HG03025 (cell line): Measurements from ENCODE around the gene SLA2.
A peak's percentile ranks its signal among the peaks of the same experiment; 100 is the strongest.
"Not testable (repeated sequence)": the region's sequence is repeated elsewhere in the genome, so short reads cannot be mapped to it uniquely, and the experiment has no call there.

Source experiments
- ATAC-seq: cut with Tn5 transposase; IDR thresholded peaks from one replicate; pipeline ENCODE4 v1.9.1; 2021; ENCODE audit warnings: mild to moderate bottlenecking, moderate library complexity; ENCODE audit not compliant: unreplicated experiment, low FRiP score

The SLA2 gene

DNA sequence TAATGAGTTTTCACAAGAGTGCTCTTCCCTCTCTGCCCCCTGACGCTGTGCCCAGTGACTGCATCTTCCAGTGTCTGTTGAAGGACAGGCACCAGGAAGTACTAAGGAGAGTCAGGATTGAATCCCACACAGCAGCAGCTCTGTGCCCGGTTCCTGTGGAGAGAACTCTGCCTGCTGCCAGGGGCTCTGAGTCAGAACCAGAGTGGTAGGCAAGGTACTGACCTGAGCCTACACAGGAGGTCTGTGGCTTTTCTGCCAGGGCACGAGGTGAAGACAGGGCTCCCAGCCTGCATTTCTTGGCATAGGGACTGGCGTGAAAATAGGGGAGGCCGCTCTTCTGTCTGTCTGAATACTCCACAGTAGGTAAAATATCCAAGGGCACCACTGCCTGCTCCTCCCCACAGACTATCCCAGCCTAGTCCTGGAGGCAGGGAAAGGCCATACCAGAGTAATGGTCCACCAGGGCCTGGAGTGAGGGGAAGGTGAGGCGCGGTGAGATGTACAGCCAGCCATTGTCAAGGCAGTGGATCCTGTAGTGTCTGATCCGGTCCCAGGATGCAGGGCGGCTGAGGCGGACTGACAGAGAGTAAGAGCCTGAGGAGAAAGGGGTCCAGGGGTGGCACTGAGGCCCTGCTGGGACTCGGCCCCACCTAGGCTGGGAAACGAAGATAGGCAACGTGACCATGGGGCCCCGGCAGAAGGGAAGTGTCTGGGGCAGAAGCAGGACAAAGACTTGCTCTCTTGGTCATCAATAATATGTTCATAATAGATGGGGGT, 31.0 kb downstream of the SLA2 start:
- no peak for ATAC-seq

DNA sequence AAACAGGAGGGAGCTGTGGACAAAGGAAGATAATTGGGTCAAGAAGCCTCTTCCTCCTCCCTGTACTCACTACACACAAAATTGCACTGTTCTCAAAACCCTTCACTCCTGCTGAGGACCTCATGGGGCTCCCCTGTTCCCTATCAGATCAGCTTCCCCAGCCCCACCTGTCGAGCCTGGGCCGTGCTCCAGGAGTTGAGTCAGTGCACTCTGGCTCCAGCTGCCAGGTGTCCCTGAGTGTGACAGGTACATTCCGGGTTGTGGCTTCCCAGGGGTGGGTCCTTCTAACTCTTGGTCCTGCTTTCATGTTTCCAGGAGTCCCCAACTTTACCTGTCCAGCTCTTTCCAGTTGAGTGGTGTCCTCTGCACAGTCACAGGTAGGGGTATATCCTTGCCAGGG, 32.0 kb downstream of the SLA2 start:
- ATAC-seq: no peak

DNA sequence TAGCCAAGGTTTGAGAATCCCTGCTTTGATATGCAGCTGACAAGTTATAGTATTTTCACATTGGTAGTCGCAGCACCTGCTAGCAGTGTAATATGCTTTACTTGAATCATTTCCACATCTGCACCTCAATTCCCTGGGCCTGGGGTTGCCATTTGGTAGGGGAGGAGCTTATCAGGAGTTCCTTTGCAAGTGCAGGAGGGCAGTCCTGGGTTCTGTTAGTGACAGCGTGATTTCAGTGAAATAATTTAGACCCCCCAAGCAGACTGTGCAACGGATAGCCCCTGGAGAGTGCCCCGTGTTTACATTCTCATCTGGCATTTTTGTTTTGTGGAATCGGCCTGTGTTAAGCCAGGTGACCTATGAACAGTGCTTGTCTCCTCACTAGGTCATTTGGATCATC, 34.4 kb downstream of the SLA2 start:
- no peak for ATAC-seq

DNA sequence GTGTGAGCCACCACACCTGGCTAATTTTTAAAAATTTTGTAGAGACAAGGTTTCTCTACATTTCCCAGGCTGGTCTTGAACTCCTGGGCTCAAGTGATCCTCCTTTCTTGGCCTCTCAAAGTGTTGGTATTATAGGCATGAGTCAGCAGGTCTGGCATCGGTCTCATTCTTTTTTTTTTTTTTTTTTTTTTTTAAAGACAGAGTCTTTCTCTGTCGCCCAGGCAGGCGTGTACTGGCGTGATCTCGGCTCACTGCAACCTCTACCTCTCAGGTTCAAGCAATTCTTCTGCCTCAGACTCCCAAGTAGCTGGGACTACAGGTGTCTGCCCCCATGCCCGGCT, 37.6 kb downstream of the SLA2 start:
- ATAC-seq: not testable (repeated sequence)

DNA sequence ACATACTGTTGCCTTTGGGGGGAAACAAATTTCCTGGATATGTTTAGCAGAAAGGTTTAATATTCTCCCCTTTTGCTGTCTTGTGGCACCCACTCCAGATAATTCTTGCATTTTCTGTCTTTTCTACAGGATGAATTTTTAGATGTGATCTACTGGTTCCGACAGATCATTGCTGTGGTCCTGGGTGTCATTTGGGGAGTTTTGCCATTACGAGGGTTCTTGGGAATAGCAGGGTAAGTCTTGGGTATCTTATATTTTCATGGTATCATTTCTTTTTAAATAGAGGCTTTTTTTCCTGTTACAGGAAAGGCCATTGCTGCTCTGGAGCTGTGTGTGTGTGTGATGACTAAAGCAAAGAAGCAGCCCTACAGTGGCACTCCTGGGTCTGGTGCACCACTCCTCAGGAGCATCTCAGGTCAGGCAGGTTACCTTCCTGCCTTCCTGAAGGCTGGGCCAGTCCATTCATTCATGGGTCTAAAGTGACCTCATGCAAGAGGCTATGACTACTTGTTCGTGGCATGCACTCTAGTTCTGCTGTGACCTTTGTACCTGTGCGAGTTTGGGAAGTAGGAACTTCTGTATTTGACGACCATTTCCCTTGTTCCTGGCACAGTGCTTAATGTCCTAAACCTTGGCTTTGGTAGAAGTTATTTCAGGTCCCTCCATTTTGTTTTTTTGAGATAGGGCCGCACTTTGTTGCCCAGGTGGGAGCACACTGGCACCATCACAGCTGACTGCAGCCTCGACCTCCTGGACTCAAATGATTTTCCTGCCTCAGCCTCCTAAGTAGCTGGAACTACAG, 38.2 kb downstream of the SLA2 start:
- no peak for ATAC-seq

DNA sequence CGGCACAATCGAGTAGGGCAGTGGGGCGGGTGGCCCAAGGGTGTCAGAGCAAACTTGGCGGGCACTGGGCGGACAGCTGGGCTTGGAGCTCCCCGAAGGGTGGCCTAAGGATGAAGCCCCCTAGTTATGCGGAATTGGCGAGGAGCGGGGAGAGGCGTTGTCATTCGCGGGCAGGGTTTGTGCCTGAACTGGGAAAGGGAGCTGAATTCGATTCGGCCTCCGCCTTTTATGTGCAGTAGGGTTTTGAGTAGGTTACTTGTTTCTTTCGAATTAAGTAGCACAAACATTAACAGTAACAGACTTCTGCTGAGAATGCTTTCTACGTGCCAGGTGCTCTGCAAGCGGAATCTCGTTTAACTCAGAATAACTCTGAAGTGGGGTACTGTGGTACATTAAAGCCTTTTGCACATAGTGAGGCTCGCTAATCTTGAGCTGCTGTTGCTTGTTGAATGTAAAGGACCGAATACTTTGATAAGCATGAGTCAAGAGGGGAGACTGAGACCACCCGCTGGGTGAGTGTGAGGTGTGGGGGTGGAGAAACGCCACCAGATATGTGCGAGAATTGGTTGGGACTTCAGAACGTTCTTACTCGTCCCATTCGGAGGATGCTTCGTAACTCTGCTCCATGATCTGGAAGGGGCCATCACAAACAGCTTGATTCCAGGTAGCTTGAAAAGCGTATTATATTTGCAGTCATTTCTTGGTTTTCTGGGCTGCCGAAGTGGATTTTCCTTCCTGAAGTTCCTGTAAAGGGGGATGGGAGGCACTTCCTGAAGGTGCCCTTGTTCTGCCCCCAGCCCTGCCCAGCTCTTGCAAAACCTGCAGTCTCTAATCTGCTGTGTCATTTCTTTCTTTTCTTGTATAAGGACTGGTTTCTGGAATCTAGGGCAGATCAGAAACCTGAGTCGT, 39.6 kb downstream of the SLA2 start:
- ATAC-seq: peak; percentile 8

DNA sequence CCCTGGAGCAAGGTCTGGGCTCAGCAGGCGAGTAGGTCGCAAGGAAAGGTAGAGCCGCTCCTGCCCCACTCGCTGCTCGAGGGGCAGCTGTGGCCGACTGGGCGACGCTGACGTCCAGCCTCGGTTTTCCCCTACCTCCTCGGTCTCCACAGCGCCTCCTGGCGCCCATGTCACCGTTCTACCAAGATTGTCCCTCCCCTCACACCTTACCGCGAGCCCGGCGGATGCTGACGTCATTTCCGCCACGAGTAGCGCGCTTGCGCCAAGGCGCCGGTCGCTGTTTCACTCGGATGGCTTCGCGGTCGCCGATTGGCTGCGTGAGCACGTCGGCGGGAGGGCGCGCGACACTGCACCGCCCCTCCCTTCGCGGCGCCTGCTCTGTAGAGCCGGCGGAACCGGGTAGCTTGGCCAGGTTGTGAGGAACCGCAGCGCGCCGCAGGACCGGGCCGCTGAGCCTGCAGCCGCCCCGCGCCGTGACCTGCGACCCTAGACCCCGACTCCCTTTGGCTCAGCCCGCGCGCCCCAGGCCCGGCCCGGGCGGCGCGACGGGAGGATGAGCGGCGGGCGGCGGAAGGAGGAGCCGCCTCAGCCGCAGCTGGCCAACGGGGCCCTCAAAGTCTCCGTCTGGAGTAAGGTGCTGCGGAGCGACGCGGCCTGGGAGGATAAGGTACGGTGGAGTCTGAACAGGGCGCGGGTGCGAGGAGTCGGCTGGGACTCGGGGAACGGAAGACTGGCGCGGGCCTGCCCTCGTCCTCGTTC, 40.4 kb downstream of the SLA2 start, which contains the start of gene RAB5IF:
Gene RAB5IF (plus strand): TSS at position 381 of the 759 bp plus-strand sequence. CDS start 173 bp downstream, at position 554.
- ATAC-seq: peak; percentile 80

DNA sequence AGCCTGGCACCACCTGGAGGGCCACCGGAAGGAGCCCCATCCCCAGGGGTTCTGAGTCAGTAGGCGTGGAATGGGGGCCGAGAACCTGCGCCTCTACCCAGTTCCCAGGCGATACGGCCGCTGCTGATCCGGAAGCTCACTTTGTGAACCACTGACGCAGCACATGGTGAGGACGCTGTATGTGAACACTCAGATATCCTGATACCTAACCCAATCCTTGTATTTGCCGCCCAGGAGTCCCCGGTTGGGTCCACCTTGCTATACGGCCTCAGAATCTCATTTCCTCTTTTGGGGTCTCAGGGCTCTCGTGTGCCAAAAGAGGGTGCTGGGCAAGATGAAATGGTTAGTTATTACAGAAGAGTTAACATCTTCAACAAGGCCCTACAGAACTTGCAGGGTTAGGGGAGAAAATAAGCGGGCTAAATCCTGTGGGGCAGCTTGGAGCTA, 41.0 kb downstream of the SLA2 start:
- peak; percentile 26 for ATAC-seq

DNA sequence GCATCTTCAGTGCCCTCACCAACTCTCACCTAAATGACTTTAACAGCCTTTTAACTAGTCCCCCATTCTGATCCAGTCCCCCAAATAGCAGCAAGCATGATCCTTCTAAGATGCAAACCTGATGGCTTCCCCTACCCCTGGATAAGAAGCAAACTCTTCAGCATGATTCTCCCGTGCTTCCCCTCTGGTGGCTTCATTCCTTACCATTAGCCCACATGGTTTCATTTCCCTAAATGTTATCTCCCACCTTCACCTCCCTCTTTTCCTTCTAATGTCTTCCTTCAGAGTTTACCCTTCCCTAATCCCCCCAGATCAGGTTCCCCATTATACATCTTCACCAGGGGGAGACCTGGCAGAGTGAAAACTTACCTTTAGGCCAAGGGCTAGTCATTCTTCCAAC, 44.5 kb downstream of the SLA2 start:
- ATAC-seq: no peak

DNA sequence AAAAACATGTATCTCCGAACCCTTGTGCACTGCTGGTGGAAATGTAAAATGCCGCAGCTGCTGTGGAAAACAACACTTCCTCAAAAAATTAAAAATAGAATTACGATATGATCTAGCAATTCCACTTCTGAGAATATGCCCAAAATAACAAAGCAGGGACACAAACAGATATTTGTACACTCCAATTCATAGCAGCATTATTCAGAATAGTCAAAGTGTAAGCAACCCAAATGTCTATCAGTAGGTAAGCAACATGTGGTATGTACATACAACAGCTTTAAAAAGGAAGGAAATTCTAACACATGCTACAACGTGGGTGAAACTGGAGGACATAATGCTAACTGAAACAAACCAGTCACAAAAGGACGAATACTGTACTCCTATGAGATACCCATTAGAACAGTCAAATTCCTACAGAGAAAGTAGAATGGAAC, 46.1 kb downstream of the SLA2 start:
- ATAC-seq: no peak

DNA sequence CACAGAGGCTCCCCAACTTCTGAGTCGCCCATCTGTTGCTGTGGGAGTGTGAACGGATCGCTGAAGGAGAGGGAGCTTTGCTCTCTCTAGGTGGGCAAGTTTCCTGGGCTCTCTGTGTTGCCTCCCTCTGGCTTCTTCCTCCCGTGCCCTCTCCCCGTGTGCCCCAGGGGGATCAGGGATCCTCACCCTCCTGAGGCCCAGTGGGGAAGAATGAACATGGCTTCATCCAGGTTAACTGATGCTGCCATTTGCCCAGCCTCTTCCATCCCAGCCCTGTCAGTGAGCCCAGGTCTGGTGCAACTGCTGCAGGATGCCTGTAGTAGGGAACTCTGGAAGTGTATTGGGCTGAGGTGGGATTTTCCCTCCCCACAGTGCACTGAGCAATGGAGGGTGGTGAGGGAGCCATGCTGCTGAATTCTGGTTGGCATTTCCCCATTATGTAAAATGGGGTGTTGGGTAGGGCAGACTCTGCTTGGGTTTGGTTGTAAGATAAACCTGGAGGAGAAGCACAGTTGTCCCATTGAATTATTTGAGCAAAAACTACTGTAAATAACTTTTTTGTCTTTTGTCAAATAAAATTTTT, 52.6 kb downstream of the SLA2 start:
- ATAC-seq: no peak

DNA sequence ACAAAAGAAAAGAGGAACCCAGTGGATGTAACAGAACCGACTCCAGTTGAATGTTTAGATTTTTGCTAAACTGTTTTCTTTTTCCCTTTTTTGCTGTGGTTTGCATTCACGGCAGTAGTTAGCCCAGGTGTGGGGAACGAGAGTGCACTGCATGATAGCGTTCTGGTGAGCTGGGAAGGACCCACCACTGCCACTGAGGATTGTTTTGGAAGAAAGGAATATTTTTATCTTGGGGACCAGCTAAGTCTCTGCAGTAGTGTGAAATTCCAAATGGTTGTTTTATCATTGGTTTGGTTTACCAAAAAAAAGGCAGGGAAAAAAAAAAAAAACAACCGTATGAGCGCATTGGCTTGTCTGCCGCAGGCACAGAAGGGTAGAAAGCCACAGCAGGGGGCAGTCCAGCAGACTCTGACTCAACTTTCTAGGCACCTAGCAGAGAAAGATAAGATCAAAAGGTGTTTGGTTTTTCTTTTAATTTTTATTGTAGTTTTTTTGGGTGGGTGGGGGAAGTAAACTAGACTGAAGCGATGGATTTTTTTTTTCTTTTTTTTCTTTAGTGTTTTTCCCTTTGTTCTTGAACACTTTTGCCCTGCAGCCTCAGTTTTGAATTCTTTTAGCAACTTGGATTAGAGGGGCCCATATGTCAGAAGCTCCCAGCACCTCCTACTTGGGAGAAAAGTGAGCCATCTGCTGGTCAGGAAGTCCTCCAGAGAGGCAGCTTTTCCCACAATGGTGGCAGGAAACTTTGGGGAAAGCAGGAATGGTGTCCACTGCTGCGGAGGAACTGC, 53.9 kb downstream of the SLA2 start:
- no peak for ATAC-seq

DNA sequence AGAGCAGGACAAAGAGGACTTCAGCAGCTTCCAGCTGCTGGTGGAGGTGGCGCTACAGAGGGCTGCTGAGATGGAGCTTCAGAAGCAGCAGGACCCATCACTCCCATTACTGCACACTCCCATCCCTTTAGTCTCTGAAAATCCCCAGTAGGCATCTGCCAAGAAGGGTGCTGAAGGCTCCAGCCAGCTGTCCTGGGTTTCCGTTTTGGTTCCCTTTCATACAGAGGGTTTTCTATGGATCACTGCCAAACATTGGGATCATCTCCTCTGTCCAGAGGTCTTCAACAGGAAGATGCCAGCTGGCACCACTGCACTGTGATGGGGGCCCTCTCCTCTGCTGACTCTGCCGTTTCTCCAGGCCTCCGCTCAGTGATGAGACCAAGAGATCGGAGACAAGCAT, 54.7 kb downstream of the SLA2 start:
- no peak for ATAC-seq

DNA sequence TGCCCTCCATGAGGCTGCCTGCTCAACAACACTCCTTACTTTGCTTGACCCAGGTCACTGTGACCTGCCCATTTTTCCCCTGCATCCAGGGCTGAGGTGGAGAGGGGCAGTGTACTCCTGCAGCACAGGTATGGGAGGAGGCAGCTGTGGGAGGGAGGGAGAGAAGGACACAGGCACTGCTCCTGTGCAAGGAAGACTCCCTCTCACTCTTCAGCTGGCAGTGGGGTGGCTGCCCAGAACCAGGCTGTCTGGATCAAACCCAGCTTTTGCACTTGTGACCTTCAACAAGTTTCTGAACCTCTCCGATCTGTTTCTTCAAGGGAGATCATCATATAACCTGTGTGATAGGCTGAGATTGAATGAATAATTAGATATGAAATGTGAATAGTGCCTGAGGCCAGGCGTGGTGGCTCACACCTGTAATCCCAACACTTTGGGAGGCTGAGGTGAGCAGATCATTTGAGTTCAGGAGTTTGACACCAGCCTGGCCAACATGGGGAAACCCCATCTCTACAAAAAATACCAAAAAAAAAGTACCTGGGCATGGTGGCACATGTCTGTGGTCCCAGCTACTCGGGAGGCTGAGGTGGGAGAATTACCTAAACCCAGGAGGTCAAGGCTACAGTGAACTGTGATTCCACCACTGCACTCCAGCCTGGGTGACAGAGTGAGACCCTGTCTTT, 58.5 kb downstream of the SLA2 start:
- no peak for ATAC-seq

DNA sequence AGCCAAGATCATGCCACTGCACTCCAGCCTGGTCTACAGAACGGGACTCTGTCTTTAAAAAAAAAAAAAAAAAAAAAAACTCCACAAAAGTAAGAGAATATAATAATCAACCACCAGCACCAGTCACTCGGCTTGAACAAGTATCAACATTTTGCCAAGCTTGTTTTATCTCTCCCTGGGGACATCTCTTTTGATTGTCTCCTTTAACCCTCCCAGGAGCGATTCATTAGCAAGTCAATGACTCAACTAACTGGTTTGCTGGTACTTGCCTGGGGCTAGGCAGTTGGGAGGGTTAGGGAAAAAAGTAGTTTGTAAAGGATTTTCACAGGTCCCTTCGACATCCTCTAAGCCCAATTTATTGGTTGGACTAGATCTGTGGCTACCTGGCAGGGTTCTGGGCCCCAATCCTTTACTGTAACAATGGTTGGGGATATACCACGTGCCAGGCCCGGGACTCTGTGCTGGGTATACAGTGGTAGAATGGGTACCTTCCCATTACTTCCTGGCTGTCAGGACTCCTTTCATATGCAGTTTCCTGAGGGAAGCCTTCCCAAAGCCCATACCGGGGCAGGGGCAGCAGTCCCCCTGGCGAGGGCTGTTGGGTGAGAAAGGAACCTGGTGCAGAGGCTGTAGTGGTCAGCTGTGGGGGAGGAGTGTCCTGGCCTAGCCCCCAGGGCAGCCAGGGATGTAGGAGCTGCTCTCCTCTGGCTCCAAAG, 60.4 kb downstream of the SLA2 start:
- no peak for ATAC-seq

DNA sequence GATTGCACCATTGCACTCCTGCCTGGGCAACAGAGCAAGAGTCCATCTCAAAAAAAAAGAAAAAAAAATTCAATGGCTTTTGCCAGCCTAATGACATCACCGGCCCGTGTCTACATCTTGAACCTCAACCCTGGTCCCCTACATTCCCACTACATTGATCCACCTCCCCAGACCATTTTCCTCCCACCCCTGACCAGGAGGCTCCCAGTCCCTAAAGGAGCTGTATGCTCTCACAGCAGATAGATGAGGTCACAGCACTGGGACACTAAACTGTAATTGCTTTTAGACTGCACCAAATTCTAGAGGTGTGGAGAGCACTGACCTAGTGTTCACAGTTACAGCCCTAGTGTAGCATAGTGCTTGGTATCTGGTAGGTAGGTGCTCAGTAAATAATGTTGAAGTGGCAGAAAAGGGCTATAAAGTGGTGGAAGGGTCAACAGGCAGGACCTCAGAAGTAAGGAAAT, 61.9 kb downstream of the SLA2 start:
- ATAC-seq: no peak

DNA sequence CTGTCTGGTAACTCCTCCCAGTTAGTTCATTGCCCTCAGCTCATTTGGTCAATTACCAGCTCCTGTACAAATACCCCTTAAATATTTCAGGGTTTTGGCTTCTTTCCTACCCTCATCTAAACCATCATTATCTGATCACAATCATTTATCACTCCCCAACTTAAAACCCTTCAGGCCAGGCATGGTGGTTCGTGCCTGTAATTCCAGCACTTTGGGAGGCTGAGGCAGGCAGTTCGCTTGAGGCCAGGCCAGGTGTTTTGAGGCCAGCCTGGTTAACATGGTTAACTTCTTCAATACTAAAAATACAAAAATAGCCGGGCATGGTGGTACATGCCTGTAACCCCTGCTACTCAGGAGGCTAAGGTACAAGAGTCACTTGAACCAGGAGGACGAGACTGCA, 63.2 kb downstream of the SLA2 start:
- no peak for ATAC-seq

DNA sequence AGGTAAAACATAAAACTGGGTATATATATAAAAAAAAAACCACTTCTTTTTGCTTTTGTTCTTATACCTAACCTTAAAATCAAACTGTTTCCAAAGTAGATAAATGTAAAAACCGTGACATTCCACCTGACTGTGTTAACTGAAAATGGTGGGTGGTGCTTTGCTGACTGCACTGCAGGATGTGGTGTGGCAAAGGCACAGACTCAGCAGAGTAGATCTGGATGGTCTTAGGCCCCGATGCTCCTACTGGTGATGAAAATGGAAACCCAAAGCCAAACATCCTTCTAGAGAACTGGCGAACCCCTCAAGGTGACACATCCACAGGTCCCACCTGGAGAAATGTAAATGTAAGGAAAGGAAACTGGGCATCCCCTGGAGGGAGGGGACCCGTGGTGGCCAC, 63.7 kb downstream of the SLA2 start:
- no peak for ATAC-seq
